GM12874 (cell line): ENCODE measurements around the gene HMCN1.

Experiments used
- CTCF ChIP-seq: IDR thresholded peaks from 2 replicates; pipeline ENCODE4 v1.5.1; 2011; ENCODE audit warnings: low read depth, mild to moderate bottlenecking, control low read depth, low read length, moderate library complexity; ENCODE audit not compliant: insufficient read depth

The HMCN1 gene

GRCh38 chr1:185821612-185822385, 87.6 kb downstream of the HMCN1 start:
- no peak for TF ChIP-seq CTCF

GRCh38 chr1:185823467-185823866, 89.3 kb downstream of the HMCN1 start:
- TF ChIP-seq CTCF = no peak

- no peak for TF ChIP-seq CTCF
Measured at GRCh38 chr1:185824106-185824505, 89.9 kb downstream of the HMCN1 start.

- no peak for TF ChIP-seq CTCF
Measured at GRCh38 chr1:185825556-185825955, 91.4 kb downstream of the HMCN1 start.

GRCh38 chr1:185834371-185834905, 100.2 kb downstream of the HMCN1 start:
- TF ChIP-seq CTCF = no peak

- no peak for TF ChIP-seq CTCF
Measured at GRCh38 chr1:185835191-185835590, 101.0 kb downstream of the HMCN1 start.

GRCh38 chr1:185837711-185838110, 103.5 kb downstream of the HMCN1 start:
- TF ChIP-seq CTCF = no peak
